GM12801 (cell line): ENCODE measurements around the gene CYTH4.

ENCODE experiments used
- TF ChIP-seq, protein P1 (sequence below): IDR thresholded peaks from one replicate; pipeline ENCODE4 v1.5.1; 2011; ENCODE audit warnings: control low read depth; ENCODE audit not compliant: insufficient read length; ENCODE audit errors: extremely low read depth

Gene CYTH4

DNA sequence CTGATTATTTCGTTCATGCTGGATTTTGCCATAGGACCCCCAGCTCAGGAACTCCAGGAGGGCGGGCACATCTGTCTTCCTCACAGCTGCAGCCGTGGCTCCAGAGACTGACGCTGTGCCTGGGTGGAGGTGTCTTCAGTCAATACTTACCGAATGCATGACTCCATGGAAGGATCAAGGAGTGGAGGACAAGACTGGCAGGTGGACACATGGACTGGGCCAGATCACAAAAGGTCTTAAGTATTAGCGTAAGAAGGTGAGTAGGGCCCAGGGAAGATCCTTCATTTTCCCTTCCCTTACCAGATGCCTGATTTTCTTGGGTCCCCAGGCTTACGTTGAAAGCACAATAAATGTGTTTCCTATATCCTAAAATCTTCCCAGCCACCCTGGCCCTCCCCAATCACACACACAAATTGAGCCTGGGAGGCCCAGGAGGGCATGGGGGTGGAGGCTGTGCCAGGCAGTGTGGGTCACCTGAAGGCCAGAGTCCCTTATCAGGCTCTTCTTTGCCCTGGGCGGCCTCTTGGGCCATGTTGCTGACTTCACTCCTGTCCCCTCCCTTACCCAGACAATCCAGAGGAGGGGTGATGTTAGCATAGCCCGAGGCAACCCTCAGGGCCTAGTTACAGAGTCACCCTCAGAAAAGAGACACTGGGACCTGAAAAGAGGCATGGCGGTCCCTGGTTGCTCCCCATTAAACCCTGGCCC lies 56.4 kb downstream of the CYTH4 start:
- TF ChIP-seq, protein P1, sequence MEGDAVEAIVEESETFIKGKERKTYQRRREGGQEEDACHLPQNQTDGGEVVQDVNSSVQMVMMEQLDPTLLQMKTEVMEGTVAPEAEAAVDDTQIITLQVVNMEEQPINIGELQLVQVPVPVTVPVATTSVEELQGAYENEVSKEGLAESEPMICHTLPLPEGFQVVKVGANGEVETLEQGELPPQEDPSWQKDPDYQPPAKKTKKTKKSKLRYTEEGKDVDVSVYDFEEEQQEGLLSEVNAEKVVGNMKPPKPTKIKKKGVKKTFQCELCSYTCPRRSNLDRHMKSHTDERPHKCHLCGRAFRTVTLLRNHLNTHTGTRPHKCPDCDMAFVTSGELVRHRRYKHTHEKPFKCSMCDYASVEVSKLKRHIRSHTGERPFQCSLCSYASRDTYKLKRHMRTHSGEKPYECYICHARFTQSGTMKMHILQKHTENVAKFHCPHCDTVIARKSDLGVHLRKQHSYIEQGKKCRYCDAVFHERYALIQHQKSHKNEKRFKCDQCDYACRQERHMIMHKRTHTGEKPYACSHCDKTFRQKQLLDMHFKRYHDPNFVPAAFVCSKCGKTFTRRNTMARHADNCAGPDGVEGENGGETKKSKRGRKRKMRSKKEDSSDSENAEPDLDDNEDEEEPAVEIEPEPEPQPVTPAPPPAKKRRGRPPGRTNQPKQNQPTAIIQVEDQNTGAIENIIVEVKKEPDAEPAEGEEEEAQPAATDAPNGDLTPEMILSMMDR = no peak

DNA sequence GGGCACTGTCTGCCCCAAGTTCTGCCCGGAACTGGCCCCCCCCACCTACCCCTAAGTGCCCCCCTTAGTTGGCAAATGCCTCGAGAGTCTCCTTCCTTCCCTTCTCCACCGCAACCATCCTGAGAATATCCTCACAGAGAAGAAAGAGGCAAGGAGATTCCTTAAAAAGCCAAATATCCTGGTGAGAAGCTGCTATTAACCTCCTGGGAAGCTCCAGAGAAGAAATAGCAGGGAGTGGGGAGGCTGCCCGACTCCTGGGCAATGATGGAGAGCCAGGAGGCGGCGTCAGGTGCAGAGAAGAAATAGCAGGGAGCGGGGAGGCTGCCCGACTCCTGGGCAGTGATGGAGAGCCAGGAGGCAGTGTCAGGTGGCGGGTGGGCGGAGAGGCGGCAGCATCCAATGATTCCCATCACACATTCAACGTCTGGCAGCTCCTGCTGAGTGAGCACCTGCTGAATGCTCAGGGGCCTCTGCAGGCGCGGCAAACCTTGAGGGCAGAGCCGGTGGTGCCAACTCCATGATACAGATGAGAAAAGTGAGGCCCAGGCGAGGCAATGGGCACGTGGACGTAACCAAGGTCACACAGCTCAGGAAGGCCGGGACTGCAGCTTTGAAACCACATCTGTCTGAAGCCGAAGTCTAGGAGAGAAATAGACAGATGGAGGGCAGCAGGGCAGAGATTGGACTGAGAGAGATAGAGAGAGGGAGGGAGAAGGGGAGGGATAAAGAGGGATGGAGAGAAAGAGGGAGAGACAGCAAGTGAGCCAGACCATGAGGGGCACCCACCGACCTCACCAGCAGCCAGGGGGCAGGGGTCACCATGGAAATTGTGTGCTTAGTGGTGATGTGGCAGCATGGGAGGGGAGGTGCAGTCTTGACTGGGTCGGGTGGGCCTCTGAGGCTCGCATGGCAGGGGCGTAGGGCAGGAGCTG lies 58.3 kb downstream of the CYTH4 start:
- TF ChIP-seq, protein P1 = no peak

DNA sequence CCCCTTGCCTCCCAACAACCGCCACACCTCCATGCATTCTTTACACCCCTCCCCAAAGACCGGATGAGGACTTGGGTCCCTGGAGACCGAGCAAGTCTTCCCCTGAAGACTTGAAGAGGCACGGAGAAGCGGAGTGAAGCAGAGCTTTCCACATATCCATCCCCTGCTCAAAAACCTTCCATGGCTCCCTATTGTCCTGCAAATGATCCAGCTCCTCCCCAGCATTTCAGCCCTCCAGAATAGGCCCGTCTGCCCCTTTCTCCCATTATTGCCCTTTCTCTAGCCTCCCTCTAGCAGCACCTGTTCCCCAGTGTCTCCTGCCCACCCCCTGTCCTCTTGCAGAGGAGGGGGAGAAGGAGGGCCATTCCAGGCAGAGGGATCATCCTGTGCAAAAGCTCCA lies 59.8 kb downstream of the CYTH4 start:
- TF ChIP-seq, protein P1 = no peak

DNA sequence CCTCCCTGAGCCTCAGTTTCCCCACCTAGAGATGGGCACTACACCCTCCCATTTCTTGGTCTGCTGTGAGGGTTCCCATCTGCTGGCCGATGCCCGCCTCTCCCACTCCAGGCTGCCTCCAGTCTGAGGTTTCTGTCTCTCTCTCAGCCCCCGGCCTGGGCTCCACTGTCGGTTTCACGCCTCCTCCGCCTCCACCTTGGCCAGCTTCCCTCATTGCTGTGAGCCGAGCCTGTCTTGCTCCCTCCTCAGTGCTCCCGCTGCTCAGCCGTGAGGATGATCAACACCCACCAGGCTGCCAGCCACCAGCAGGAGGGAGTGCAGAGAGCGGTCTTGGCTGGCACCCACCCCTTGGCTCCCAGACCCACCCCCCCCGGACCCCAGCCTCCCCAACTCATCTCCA lies 61.0 kb downstream of the CYTH4 start:
- TF ChIP-seq, protein P1 = no peak

DNA sequence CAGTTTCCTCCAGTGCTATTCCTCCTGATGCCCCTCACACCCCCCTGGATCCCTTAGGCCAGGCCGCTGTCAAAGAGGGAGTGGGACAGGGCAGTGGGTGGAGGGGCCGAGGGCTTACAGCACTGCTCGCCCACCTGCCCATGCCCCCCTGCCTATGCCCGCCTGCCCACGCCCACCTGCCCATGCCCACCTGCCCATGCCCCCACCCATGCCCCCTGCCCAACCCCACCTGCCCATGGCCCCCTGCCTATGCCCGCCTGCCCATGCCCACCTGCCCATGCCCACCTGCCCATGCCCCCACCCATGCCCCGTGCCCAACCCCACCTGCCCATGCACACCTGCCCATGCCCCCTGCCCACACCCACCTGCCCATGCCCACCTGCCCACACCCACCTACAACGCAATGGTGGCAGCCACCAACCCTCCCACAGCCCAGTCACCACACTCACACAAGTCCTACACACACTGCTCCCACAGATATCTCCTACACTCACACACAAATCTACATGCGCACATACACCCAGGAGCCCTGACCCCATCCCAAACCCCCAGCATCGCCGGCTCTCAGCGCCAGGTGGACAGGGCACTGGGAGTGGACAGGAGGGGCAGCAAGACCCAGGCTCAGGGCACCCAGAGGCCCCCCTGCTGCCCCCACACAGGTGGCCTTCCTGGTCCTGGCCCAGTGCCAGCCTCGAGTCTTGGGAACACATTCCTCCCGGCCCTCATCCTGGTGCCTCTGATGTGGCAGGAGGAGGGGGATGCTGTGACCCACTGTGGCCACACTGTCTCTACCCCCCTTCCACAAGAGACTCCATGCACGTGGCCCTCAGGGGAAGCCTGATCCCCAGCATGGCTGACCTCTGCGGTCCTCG lies 61.8 kb downstream of the CYTH4 start:
- TF ChIP-seq, protein P1 = no peak

DNA sequence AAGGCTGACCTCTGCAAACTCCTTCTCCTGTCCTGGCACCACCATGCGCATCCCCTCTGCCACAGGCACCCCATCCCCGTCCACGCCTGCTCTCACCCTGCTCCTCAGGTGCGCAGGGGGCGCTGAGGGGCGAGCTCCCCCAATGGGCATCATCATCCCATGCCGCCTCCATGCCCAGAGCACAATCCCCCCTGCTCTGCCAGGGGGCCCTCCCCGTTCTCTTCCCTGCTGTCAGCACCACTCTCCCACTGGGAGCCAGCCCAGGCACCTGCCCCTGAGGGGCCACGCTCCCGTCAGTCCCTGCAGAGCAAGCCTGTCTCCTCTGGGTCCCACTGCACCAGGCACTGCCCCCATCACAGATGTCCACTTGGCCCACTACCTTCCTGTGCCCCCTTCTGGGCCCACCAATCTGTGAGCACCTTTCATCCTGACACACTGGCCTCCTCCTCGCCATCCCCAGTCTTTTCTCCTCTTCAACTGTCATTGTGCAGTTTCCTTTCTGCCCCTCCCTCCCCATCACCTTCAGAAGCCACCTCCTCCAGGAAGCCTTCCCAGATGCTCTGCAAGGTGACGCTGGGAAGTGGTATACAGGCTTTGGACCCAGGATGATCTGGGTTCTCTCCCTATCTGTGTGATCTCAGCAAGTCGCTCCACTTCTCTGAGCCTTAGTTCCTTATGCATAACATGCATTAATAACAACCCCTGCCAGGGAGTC lies 62.6 kb downstream of the CYTH4 start:
- TF ChIP-seq, protein P1 = no peak
